PC-3 (cell line): ENCODE results near the gene RABGAP1L. TPM values are rescaled to one million over a fixed set of nuclear protein-coding genes. Genes with fewer than 3 reads are reported as not detected.

Source experiments
- ATAC-seq: fragments of 200-7000 bp; cut with Tn5 transposase; 2 replicates; pipeline ENCODE4 v1.9.1; 2020; ENCODE audit warnings: mild to moderate bottlenecking, moderate library complexity
- BruUV-seq: library from RNA; stranded (reverse); fragments of 400-500 nt; replicated peaks from 2 replicates; lab custom pipeline; 2021; lab: Mats Ljungman, UMichigan
- CTCF ChIA-PET: fragments of 300-600 bp; sonication (Branson Sonifier 250); formaldehyde crosslinking; loops from one replicate; lab custom pipeline; 2022; ENCODE audit warnings: antibody characterized with exemption; lab: Charles Lee
- POLR2A ChIA-PET: fragments of 300-600 bp; sonication (Branson Sonifier 250); formaldehyde crosslinking; loops from one replicate; lab custom pipeline; 2022; ENCODE audit warnings: antibody characterized with exemption; ENCODE audit not compliant: unreplicated experiment; lab: Charles Lee
- DNase-seq: peaks from one replicate; pipeline ENCODE4 v3.0.0-alpha.2; 2015
- H2AFZ ChIP-seq: fragments of 300-600 bp; sonication (generic); 2 replicates; pipeline ENCODE4 v1.6.0; 2016; ENCODE audit warnings: antibody characterized with exemption, low read length
- H3F3A ChIP-seq: fragments of 300-600 bp; sonication (generic); one replicate; pipeline ENCODE4 v1.6.0; 2017; ENCODE audit warnings: antibody characterized with exemption, low read length, control low read depth, mild to moderate bottlenecking; ENCODE audit not compliant: unreplicated experiment
- H3K27ac ChIP-seq: fragments of 300-600 bp; sonication (generic); 2 replicates; pipeline ENCODE4 v1.5.1; 2016; ENCODE audit warnings: mild to moderate bottlenecking, low read length
- H3K27me3 ChIP-seq: fragments of 300-600 bp; sonication (generic); 2 replicates; pipeline ENCODE4 v1.6.1; 2016; ENCODE audit warnings: low read length, mixed read lengths
- H3K36me3 ChIP-seq: fragments of 300-600 bp; sonication (generic); 2 replicates; pipeline ENCODE4 v1.6.1; 2016; ENCODE audit warnings: low read depth, mixed run types, low read length, mixed read lengths
- H3K4me1 ChIP-seq: fragments of 300-600 bp; sonication (generic); 2 replicates; pipeline ENCODE4 v1.5.1; 2016; ENCODE audit warnings: low read length; ENCODE audit not compliant: insufficient read depth
- H3K4me2 ChIP-seq: fragments of 300-600 bp; sonication (generic); 2 replicates; pipeline ENCODE4 v1.6.0; 2016; ENCODE audit warnings: low read length
- H3K4me3 ChIP-seq: fragments of 300-600 bp; sonication (generic); 2 replicates; pipeline ENCODE4 v1.5.1; 2016; ENCODE audit warnings: mild to moderate bottlenecking, low read length, mixed read lengths
- H3K79me2 ChIP-seq: fragments of 300-600 bp; sonication (generic); 2 replicates; pipeline ENCODE4 v1.6.1; 2017; ENCODE audit warnings: low read length, mixed read lengths
- H3K9ac ChIP-seq: fragments of 300-600 bp; sonication (generic); 2 replicates; pipeline ENCODE4 v1.6.0; 2016; ENCODE audit warnings: mild to moderate bottlenecking, low read length
- H3K9me2 ChIP-seq: fragments of 300-600 bp; sonication (generic); replicated peaks from 2 replicates; pipeline ENCODE4 v1.6.1; 2016; ENCODE audit warnings: mixed run types, low read length, mixed read lengths
- H3K9me3 ChIP-seq: fragments of 300-600 bp; sonication (generic); 2 replicates; pipeline ENCODE4 v1.6.1; 2016; ENCODE audit warnings: low read length, mixed read lengths
- H4K20me1 ChIP-seq: fragments of 300-600 bp; sonication (generic); 2 replicates; pipeline ENCODE4 v1.6.1; 2016; ENCODE audit warnings: low read length, mixed read lengths
- CTCF ChIP-seq: fragments of 300-600 bp; sonication (generic); conservative IDR thresholded peaks from 2 replicates; pipeline ENCODE4 v1.5.1; 2017; ENCODE audit warnings: antibody characterized with exemption, low read depth, mild to moderate bottlenecking, low read length
- EZH2 ChIP-seq: fragments of 300-600 bp; sonication (generic); IDR thresholded peaks from one replicate; pipeline ENCODE4 v1.6.1; 2017; ENCODE audit warnings: antibody characterized with exemption, mild to moderate bottlenecking, low read length; ENCODE audit not compliant: unreplicated experiment
- EZH2phosphoT487 ChIP-seq: fragments of 300-600 bp; sonication (generic); IDR thresholded peaks from 2 replicates; pipeline ENCODE4 v1.6.1; 2018; ENCODE audit warnings: mild to moderate bottlenecking, antibody characterized with exemption, low read length, borderline replicate concordance
- intact Hi-C: fragments of 100-400 bp; cut with micrococcal nuclease; formaldehyde crosslinking; loops from 2 replicates; pipeline ENCODE4 v1.9.0; 2023
- total RNA-seq: library from RNA; depleted of rRNA; stranded (reverse); fragments of >200 nt; gene quantifications from 2 replicates; pipeline ENCODE4 v1.2.3, GENCODE V29; 2014

Gene RABGAP1L
- total RNA-seq, 1 experiment from 2014 or later, result 24.4 TPM

GRCh38 chr1:174968750-174969244 is 809.5 kb downstream of the RABGAP1L start:
- H3F3A ChIP-seq, result no peaks in the 10 kb centered on the region
- no peak overlapping the region for H3K9ac ChIP-seq
- no peak overlapping the region for H3K4me3 ChIP-seq
- H3K36me3 ChIP-seq, result no peaks in the 10 kb centered on the region
- ChIA-PET POLR2A (no interaction called here), CTCF (no interaction called here)
- H2AFZ ChIP-seq, result no peak overlapping the region
- DNase-seq (peak; percentile 65), ATAC-seq (peak; percentile 68)
- no peak for TF ChIP-seq CTCF
- TF ChIP-seq EZH2phosphoT487, result no peak
- no peak for TF ChIP-seq EZH2
- 0 out of 2 replicates have a peak overlapping the region, but pooled peaks have one; percentile 23 for H3K4me2 ChIP-seq
- no peaks in the 10 kb centered on the region for H3K27me3 ChIP-seq
- H4K20me1 ChIP-seq, result no peaks in the 10 kb centered on the region
- H3K79me2 ChIP-seq, result no peaks in the 10 kb centered on the region
- no peak overlapping the region for H3K27ac ChIP-seq
- no peaks in the 10 kb centered on the region for H3K9me3 ChIP-seq
- H3K9me2 ChIP-seq, result no peaks in the 10 kb centered on the region
- intact Hi-C loops, result no loop called here
- peaks cover 46% of the 10 kb centered on the region for H3K4me1 ChIP-seq
- no TSS peak for BruUV-seq

DNA sequence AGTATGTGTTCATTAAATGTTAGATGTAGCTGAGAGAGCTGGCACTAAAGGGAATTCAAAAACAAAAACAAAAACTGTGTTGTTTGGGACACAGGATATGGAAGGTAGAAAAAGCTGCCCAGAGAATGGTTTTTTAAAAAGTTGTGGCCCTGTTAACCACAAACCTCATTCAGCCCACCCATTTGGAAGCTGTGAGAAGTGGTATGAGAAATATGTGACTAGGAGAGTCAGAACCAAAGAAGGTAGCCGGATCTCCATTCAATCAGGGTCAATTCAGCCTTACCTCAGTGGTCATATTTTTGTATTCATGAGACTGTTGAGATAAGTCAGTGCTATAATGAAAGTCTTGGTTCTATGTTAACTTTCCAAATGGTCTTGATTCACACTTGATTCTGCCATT is 810.7 kb downstream of the RABGAP1L start:
- Histone ChIP-seq H3F3A (no peaks in the 10 kb centered on the region), H3K36me3 (no peaks in the 10 kb centered on the region), H3K4me3 (no peak overlapping the region), H2AFZ (no peak overlapping the region), H4K20me1 (no peaks in the 10 kb centered on the region), H3K4me1 (peaks cover 43% of the 10 kb centered on the region), H3K27me3 (no peaks in the 10 kb centered on the region), H3K79me2 (no peaks in the 10 kb centered on the region), H3K9ac (no peak overlapping the region), H3K9me2 (no peaks in the 10 kb centered on the region), H3K27ac (no peak overlapping the region), H3K9me3 (no peaks in the 10 kb centered on the region), H3K4me2 (no peak overlapping the region)
- ATAC-seq, result no peak
- no TSS peak for BruUV-seq
- intact Hi-C loops, result no loop called here
- POLR2A ChIA-PET, result no interaction called here
- CTCF ChIA-PET, result no interaction called here
- DNase-seq, result no peak
- TF ChIP-seq EZH2phosphoT487 (no peak), CTCF (no peak), EZH2 (no peak)

GRCh38 chr1:174971466-174971865 is 812.1 kb downstream of the RABGAP1L start:
- Histone ChIP-seq H3K27ac (no peak overlapping the region), H3K9me2 (no peaks in the 10 kb centered on the region), H3K9me3 (no peaks in the 10 kb centered on the region), H3K27me3 (no peaks in the 10 kb centered on the region), H3K79me2 (no peaks in the 10 kb centered on the region), H3K9ac (no peak overlapping the region), H4K20me1 (no peaks in the 10 kb centered on the region), H3K4me2 (peak overlapping the region; percentile 48; the same call in 1 of the 2 replicates), H3F3A (no peaks in the 10 kb centered on the region), H3K4me1 (peaks cover 38% of the 10 kb centered on the region), H3K36me3 (no peaks in the 10 kb centered on the region), H2AFZ (no peak overlapping the region), H3K4me3 (no peak overlapping the region)
- TF ChIP-seq EZH2phosphoT487 (no peak), EZH2 (no peak), CTCF (no peak)
- ChIA-PET CTCF (no interaction called here), POLR2A (no interaction called here)
- DNase-seq (no peak), ATAC-seq (no peak)
- no TSS peak for BruUV-seq
- intact Hi-C loops, result no loop called here
